Measurements from ENCODE around the gene UBALD1.

Gene UBALD1

GRCh38 chr16:4561596-4561995 lies 53.1 kb downstream of the UBALD1 start:
- no peak for DNase-seq (ENCODE audit: low read depth in 3 of 3, low spot score in 1 of 3)
